ENCODE results near the gene LPO.

LPO gene

GRCh38 chr17:58232707-58233156 lies 5.7 kb upstream of the LPO start:
- Histone ChIP-seq H4K20me1 (ENCODE audit: low read depth, low read length) (no peaks in the 10 kb centered on the region), H2AFZ (ENCODE audit: low read depth, low read length, severe bottlenecking) (no peak overlapping the region), H3K27ac (ENCODE audit: low read depth, low read length) (no peak overlapping the region), H3K9me2 (replicated peaks; ENCODE audit: insufficient read depth, low read length) (no peaks in the 10 kb centered on the region), H3K79me2 (ENCODE audit: insufficient read depth, low read length) (no peaks in the 10 kb centered on the region), H3K4me3 (ENCODE audit: insufficient read depth, low read length, poor library complexity, severe bottlenecking) (no peak overlapping the region), H3K27me3 (ENCODE audit: low read length) (no peaks in the 10 kb centered on the region), H3K9ac (ENCODE audit: low read length) (no peak overlapping the region), H3K9me3 (ENCODE audit: insufficient read depth, low read length) (no peaks in the 10 kb centered on the region), H3K36me3 (ENCODE audit: low read length) (no peaks in the 10 kb centered on the region), H3K4me2 (ENCODE audit: low read depth, low read length, poor library complexity, severe bottlenecking) (no peak overlapping the region), H3F3A (ENCODE audit: insufficient read depth) (no peaks in the 10 kb centered on the region)
- TF ChIP-seq CTCF (IDR thresholded peaks at IDR 0.05; ENCODE audit: insufficient read depth, low read length, poor library complexity, severe bottlenecking) (no peak), EZH2phosphoT487 (conservative IDR thresholded peaks at IDR 0.05; ENCODE audit: low read length) (no peak)

- no peaks in the 10 kb centered on the region for H3K9me2 ChIP-seq (replicated peaks; ENCODE audit: insufficient read depth, low read length)
- no peak overlapping the region for H3K4me2 ChIP-seq (ENCODE audit: low read depth, low read length, poor library complexity, severe bottlenecking)
- no peak overlapping the region for H3K27ac ChIP-seq (ENCODE audit: low read depth, low read length)
- no peaks in the 10 kb centered on the region for H3F3A ChIP-seq (ENCODE audit: insufficient read depth)
- TF ChIP-seq CTCF (IDR thresholded peaks at IDR 0.05; ENCODE audit: insufficient read depth, low read length, poor library complexity, severe bottlenecking) (no peak), EZH2phosphoT487 (conservative IDR thresholded peaks at IDR 0.05; ENCODE audit: low read length) (no peak)
- H3K9me3 ChIP-seq (ENCODE audit: insufficient read depth, low read length), result no peaks in the 10 kb centered on the region
- H3K4me3 ChIP-seq (ENCODE audit: insufficient read depth, low read length, poor library complexity, severe bottlenecking), result no peak overlapping the region
- H2AFZ ChIP-seq (ENCODE audit: low read depth, low read length, severe bottlenecking), result no peak overlapping the region
- H4K20me1 ChIP-seq (ENCODE audit: low read depth, low read length), result no peaks in the 10 kb centered on the region
- H3K79me2 ChIP-seq (ENCODE audit: insufficient read depth, low read length), result no peaks in the 10 kb centered on the region
- H3K9ac ChIP-seq (ENCODE audit: low read length), result no peak overlapping the region
- no peaks in the 10 kb centered on the region for H3K36me3 ChIP-seq (ENCODE audit: low read length)
- H3K27me3 ChIP-seq (ENCODE audit: low read length), result no peaks in the 10 kb centered on the region
These were observed 4.8 kb upstream of the LPO start for GRCh38 chr17:58233543-58233942.

- Histone ChIP-seq H3K4me2 (ENCODE audit: low read depth, low read length, poor library complexity, severe bottlenecking) (no peak overlapping the region), H3K9me3 (ENCODE audit: insufficient read depth, low read length) (no peaks in the 10 kb centered on the region), H2AFZ (ENCODE audit: low read depth, low read length, severe bottlenecking) (no peak overlapping the region), H3K27me3 (ENCODE audit: low read length) (no peaks in the 10 kb centered on the region), H3K4me3 (ENCODE audit: insufficient read depth, low read length, poor library complexity, severe bottlenecking) (no peak overlapping the region), H3K9me2 (replicated peaks; ENCODE audit: insufficient read depth, low read length) (no peaks in the 10 kb centered on the region), H3K27ac (ENCODE audit: low read depth, low read length) (no peak overlapping the region), H4K20me1 (ENCODE audit: low read depth, low read length) (no peaks in the 10 kb centered on the region), H3F3A (ENCODE audit: insufficient read depth) (no peaks in the 10 kb centered on the region), H3K36me3 (ENCODE audit: low read length) (no peaks in the 10 kb centered on the region), H3K79me2 (ENCODE audit: insufficient read depth, low read length) (no peaks in the 10 kb centered on the region), H3K9ac (ENCODE audit: low read length) (no peak overlapping the region)
- TF ChIP-seq CTCF (IDR thresholded peaks at IDR 0.05; ENCODE audit: insufficient read depth, low read length, poor library complexity, severe bottlenecking) (no peak), EZH2phosphoT487 (conservative IDR thresholded peaks at IDR 0.05; ENCODE audit: low read length) (no peak)
These were observed 3.9 kb upstream of the LPO start for GRCh38 chr17:58234512-58234911.

Measured in SU-DHL-6 (cell line).